Uterus (tissue), 4 donors: ENCODE results near the gene CENPN. TPM values are rescaled to one million over a fixed set of nuclear protein-coding genes. Genes with fewer than 3 reads are reported as not detected.

ENCODE experiments used
- DNase-seq, 2 donors: peaks; one replicate each; pipeline ENCODE4 v3.0.0-alpha.2; 2019 to 2020
- H3K27ac ChIP-seq, 2 donors: fragments of 200-600 bp; sonication (generic); 1 replicate in 1 of 2; 2 replicates in 1 of 2; pipeline ENCODE4 v1.5.1; 2016 to 2018
- H3K27me3 ChIP-seq, 2 donors: fragments of 200-600 bp; sonication (generic); one replicate each; pipeline ENCODE4 v1.5.1; 2018 to 2019; ENCODE audit warnings: control low read depth in 1 of 2
- H3K36me3 ChIP-seq, 2 donors: fragments of 200-600 bp; sonication (generic); one replicate each; pipeline ENCODE4 v1.5.1; 2019; ENCODE audit warnings: control low read depth in 1 of 2
- H3K4me1 ChIP-seq, 2 donors: fragments of 200-600 bp; sonication (generic); one replicate each; pipeline ENCODE4 v1.5.1; 2018 to 2019; ENCODE audit warnings: control low read depth in 1 of 2
- H3K4me3 ChIP-seq, 2 donors: fragments of 200-600 bp; sonication (generic); 1 replicate in 1 of 2; 2 replicates in 1 of 2; pipeline ENCODE4 v1.5.1; 2018 to 2019; ENCODE audit warnings: mild to moderate bottlenecking in 1 of 2
- H3K9me3 ChIP-seq, 2 donors: fragments of 200-600 bp; sonication (generic); one replicate each; pipeline ENCODE4 v1.5.1; 2019; ENCODE audit warnings: control low read depth in 1 of 2
- CTCF ChIP-seq, 4 experiments: fragments of 200-600 bp in 2 of 4; fragments of 450-650 bp in 2 of 4; sonication (generic) in 2 of 4; IDR thresholded peaks; one replicate each; pipeline ENCODE4 v1.5.1; 2016 to 2019; ENCODE audit warnings: antibody characterized with exemption in 4 of 4, mild to moderate bottlenecking in 2 of 4, moderate library complexity in 1 of 4
- POLR2A ChIP-seq, 2 donors: fragments of 450-650 bp; IDR thresholded peaks; one replicate each; pipeline ENCODE4 v1.6.1; 2016; ENCODE audit warnings: antibody characterized with exemption in 2 of 2, mild to moderate bottlenecking in 1 of 2, moderate library complexity in 1 of 2
- intact Hi-C: fragments of 100-400 bp; cut with DNase I; formaldehyde crosslinking; loops from one replicate; pipeline ENCODE4 v1.15.1; 2023; ENCODE audit warnings: low total_unique reads
- total RNA-seq, 4 donors: library from RNA; depleted of rRNA in 3 of 4; stranded (reverse); fragments of >200 nt in 3 of 4; gene quantifications; one replicate each; pipeline versions ENCODE4 v1.1.0 to v1.2.4, GENCODE V29; 2014 to 2023
- donor health status: DM: yes; HTN: yes; CAD: no.

CENPN gene
- total RNA-seq, 4 donors from 2014 or later = 2.8 to 20.0 TPM; not detected in 2

- Histone ChIP-seq H3K36me3 (no peaks in the 10 kb centered on the region), H3K27ac (no peak overlapping the region), H3K9me3 (no peaks in the 10 kb centered on the region), H3K4me3 (no peak overlapping the region), H3K4me1 (no peaks in the 10 kb centered on the region), H3K27me3 (no peaks in the 10 kb centered on the region)
- no peak for TF ChIP-seq CTCF (IDR thresholded peaks at IDR 0.05)
- TF ChIP-seq POLR2A (IDR thresholded peaks at IDR 0.05) = no peak
- no peak for DNase-seq
- intact Hi-C loops = no loop called here
These were observed 60.2 kb downstream of the CENPN start for GRCh38 chr16:81067166-81067565.

- DNase-seq = no peak
- intact Hi-C loops = no loop called here
- Histone ChIP-seq H3K4me3 (no peak overlapping the region), H3K9me3 (no peaks in the 10 kb centered on the region), H3K4me1 (no peaks in the 10 kb centered on the region), H3K27me3 (no peaks in the 10 kb centered on the region), H3K27ac (no peak overlapping the region), H3K36me3 (no peaks in the 10 kb centered on the region)
- TF ChIP-seq POLR2A (IDR thresholded peaks at IDR 0.05) = no peak
- no peak for TF ChIP-seq CTCF (IDR thresholded peaks at IDR 0.05)
These were observed 62.0 kb downstream of the CENPN start for GRCh38 chr16:81069063-81069462.

- Histone ChIP-seq H3K27ac (no peak overlapping the region), H3K4me1 (no peaks in the 10 kb centered on the region), H3K27me3 (no peaks in the 10 kb centered on the region), H3K36me3 (no peaks in the 10 kb centered on the region), H3K9me3 (no peaks in the 10 kb centered on the region), H3K4me3 (no peak overlapping the region)
- no peak for DNase-seq
- no peak for TF ChIP-seq CTCF (IDR thresholded peaks at IDR 0.05)
- TF ChIP-seq POLR2A (IDR thresholded peaks at IDR 0.05) = no peak
- intact Hi-C loops = no loop called here
These were observed 64.0 kb downstream of the CENPN start for GRCh38 chr16:81070979-81071378.

- Histone ChIP-seq H3K9me3 (no peaks in the 10 kb centered on the region), H3K27ac (no peak overlapping the region), H3K36me3 (no peaks in the 10 kb centered on the region), H3K4me1 (no peaks in the 10 kb centered on the region), H3K27me3 (no peaks in the 10 kb centered on the region), H3K4me3 (no peak overlapping the region)
- intact Hi-C loops = no loop called here
- TF ChIP-seq POLR2A (IDR thresholded peaks at IDR 0.05) (no peak), CTCF (IDR thresholded peaks at IDR 0.05) (no peak)
- no peak for DNase-seq
These were observed 64.8 kb downstream of the CENPN start for GRCh38 chr16:81071805-81072204.

GRCh38 chr16:81073560-81074330, 66.7 kb downstream of the CENPN start:
- H3K4me1 ChIP-seq = no peaks in the 10 kb centered on the region
- DNase-seq = no peak
- H3K27me3 ChIP-seq = no peaks in the 10 kb centered on the region
- H3K36me3 ChIP-seq = no peaks in the 10 kb centered on the region
- no peak overlapping the region for H3K27ac ChIP-seq
- no peaks in the 10 kb centered on the region for H3K9me3 ChIP-seq
- intact Hi-C loops = no loop called here
- TF ChIP-seq CTCF (IDR thresholded peaks at IDR 0.05) (no peak), POLR2A (IDR thresholded peaks at IDR 0.05) (no peak)
- H3K4me3 ChIP-seq = no peak overlapping the region
